ENCODE measurements around the gene EFCAB14.

DNA sequence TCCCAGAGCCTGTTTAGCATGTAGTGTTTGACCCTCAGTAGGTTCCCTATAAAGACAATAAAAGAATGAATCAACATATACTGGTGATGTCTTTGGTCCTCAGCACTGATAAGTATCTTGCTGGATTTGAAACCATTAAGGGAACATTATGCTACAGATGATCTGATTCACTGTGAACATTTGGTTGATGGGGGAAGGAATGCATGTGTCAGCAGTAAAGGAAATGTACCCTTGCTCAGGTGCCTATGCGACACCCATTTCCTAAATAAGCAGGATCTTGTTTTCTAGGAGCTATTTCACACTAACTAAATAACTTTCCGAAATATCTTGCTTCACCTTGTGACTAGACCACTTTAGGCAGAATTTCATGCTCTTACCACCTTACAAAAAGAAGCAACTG, 34.2 kb downstream of the EFCAB14 start:
- TF ChIP-seq CTCF (optimal IDR thresholded peaks at IDR 0.05 in 1 of 3, IDR thresholded peaks at IDR 0.05 in 1 of 3, conservative IDR thresholded peaks at IDR 0.05 in 1 of 3; ENCODE audit: extremely low read depth in 1 of 3, insufficient read depth in 2 of 3, low read length in 3 of 3) (no peak), EZH2 (IDR thresholded peaks at IDR 0.05; ENCODE audit: low read length) (no peak)

Measured in keratinocyte (primary cell).